OCI-LY1 (cell line): ENCODE measurements around the gene CMTR1.

Experiments used
- EZH2 ChIP-seq: fragments of 200-600 bp; sonication (generic), shearing (Covaris generic); IDR thresholded peaks from 2 replicates; pipeline ENCODE4 v1.8.0; 2017; ENCODE audit warnings: borderline replicate concordance, mixed run types, mild to moderate bottlenecking, antibody characterized with exemption, low read length, moderate library complexity, mixed read lengths
- TF ChIP-seq, protein P1 (sequence below): fragments of 200-600 bp; sonication (generic), shearing (Covaris generic); IDR thresholded peaks from 2 replicates; pipeline ENCODE4 v1.5.1; 2017; ENCODE audit warnings: mild to moderate bottlenecking, antibody characterized with exemption, low read length, moderate library complexity, mixed read lengths

DNA sequence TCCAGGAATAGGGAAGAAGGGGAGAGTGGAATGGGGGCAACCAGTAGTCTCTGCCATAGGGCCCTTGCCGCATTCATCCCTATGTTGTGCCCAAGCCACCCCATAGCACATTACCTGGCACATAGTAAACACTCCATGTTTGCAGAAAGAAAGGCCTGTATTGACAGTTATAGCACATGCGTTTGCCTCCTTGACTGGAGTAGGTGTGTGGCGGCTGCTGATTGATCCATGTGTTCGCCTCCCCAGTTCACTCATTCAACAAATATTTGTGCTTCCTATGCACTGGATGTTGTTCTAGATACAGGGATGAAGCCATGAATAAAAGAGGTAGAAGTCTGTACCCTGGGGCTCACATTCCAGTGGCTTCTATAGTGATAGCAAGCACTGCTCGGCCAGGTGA, 86.4 kb downstream of the CMTR1 start:
- TF ChIP-seq, protein P1, sequence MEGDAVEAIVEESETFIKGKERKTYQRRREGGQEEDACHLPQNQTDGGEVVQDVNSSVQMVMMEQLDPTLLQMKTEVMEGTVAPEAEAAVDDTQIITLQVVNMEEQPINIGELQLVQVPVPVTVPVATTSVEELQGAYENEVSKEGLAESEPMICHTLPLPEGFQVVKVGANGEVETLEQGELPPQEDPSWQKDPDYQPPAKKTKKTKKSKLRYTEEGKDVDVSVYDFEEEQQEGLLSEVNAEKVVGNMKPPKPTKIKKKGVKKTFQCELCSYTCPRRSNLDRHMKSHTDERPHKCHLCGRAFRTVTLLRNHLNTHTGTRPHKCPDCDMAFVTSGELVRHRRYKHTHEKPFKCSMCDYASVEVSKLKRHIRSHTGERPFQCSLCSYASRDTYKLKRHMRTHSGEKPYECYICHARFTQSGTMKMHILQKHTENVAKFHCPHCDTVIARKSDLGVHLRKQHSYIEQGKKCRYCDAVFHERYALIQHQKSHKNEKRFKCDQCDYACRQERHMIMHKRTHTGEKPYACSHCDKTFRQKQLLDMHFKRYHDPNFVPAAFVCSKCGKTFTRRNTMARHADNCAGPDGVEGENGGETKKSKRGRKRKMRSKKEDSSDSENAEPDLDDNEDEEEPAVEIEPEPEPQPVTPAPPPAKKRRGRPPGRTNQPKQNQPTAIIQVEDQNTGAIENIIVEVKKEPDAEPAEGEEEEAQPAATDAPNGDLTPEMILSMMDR, result no peak
- TF ChIP-seq EZH2, result no peak
